Upper lobe of left lung (tissue), 4 donors: Measurements from ENCODE around the gene WFIKKN2.

ENCODE experiments used
- CTCF ChIP-seq, 6 experiments: fragments of 450-650 bp in 4 of 6; fragments of 200-600 bp in 2 of 6; sonication (generic) in 2 of 6; IDR thresholded peaks; one replicate each; pipeline ENCODE4 v1.5.1; 2016 to 2019; ENCODE audit warnings: antibody characterized with exemption in 6 of 6
- EP300 ChIP-seq, 4 donors: sonication (generic); formaldehyde crosslinking; IDR thresholded peaks; one replicate each; pipeline ENCODE4 v1.5.1; 2017; ENCODE audit warnings: antibody characterized with exemption in 4 of 4, control low read depth in 2 of 4
- POLR2A ChIP-seq, 4 donors: fragments of 450-650 bp; IDR thresholded peaks; one replicate each; pipeline ENCODE4 v1.5.1; 2016 to 2017; ENCODE audit warnings: antibody characterized with exemption in 4 of 4, mild to moderate bottlenecking in 2 of 4
- POLR2AphosphoS5 ChIP-seq, 2 donors: sonication (generic); formaldehyde crosslinking; IDR thresholded peaks; one replicate each; pipeline ENCODE4 v1.5.1; 2017; ENCODE audit warnings: antibody characterized with exemption in 2 of 2

- TF ChIP-seq POLR2A (IDR thresholded peaks at IDR 0.05): no peak
- no peak for TF ChIP-seq CTCF (IDR thresholded peaks at IDR 0.05)
- TF ChIP-seq EP300 (IDR thresholded peaks at IDR 0.05): no peak
- TF ChIP-seq POLR2AphosphoS5 (IDR thresholded peaks at IDR 0.05): no peak
Observed at GRCh38 chr17:50832267-50832863, 3.0 kb upstream of the WFIKKN2 start.
